NB4 (cell line): Measurements from ENCODE around the gene AIFM3.

Experiments used
- CTCF ChIP-seq: IDR thresholded peaks from one replicate; pipeline ENCODE4 v1.5.1; 2012; ENCODE audit warnings: low read depth, low read length
- MAX ChIP-seq: IDR thresholded peaks from 2 replicates; pipeline ENCODE4 v1.6.1; 2011; ENCODE audit warnings: low read depth, low read length
- MYC ChIP-seq: IDR thresholded peaks from 2 replicates; pipeline ENCODE4 v1.6.1; 2011; ENCODE audit warnings: low read depth, low read length
- POLR2A ChIP-seq: IDR thresholded peaks from 2 replicates; pipeline ENCODE4 v1.6.1; 2011; ENCODE audit warnings: mild to moderate bottlenecking; ENCODE audit not compliant: insufficient read length; ENCODE audit errors: extremely low read depth

GRCh38 chr22:20962491-20962945 lies 4.5 kb upstream of the AIFM3 start:
- TF ChIP-seq CTCF, result no peak
- no peak for TF ChIP-seq MYC
- TF ChIP-seq POLR2A, result no peak
- TF ChIP-seq MAX, result no peak
